ENCODE data around the gene OASL.

DNA sequence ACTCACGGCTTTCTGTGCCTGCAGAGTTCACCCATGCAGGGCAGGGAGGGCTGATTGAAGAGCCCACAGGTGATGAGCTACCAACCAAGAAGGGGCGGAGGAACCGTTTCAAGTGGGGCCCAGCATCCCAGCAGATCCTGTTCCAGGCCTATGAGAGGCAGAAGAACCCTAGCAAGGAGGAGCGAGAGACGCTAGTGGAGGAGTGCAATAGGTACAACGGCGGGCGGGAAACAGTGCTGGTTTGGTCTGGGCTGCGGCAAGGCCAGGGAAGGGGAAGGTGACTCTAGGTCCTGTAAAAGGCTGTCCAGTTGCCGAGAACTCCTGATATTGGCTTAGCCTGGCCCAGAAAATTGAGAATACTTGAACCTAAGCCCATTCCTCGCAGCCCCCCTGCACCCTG is 45.5 kb downstream of the OASL start:
- TF ChIP-seq, protein P1, sequence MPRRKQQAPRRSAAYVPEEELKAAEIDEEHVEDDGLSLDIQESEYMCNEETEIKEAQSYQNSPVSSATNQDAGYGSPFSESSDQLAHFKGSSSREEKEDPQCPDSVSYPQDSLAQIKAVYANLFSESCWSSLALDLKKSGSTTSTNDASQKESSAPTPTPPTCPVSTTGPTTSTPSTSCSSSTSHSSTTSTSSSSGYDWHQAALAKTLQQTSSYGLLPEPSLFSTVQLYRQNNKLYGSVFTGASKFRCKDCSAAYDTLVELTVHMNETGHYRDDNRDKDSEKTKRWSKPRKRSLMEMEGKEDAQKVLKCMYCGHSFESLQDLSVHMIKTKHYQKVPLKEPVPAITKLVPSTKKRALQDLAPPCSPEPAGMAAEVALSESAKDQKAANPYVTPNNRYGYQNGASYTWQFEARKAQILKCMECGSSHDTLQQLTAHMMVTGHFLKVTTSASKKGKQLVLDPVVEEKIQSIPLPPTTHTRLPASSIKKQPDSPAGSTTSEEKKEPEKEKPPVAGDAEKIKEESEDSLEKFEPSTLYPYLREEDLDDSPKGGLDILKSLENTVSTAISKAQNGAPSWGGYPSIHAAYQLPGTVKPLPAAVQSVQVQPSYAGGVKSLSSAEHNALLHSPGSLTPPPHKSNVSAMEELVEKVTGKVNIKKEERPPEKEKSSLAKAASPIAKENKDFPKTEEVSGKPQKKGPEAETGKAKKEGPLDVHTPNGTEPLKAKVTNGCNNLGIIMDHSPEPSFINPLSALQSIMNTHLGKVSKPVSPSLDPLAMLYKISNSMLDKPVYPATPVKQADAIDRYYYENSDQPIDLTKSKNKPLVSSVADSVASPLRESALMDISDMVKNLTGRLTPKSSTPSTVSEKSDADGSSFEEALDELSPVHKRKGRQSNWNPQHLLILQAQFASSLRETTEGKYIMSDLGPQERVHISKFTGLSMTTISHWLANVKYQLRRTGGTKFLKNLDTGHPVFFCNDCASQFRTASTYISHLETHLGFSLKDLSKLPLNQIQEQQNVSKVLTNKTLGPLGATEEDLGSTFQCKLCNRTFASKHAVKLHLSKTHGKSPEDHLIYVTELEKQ (tag by site-specific recombination; IDR thresholded peaks at IDR 0.05; ENCODE audit: borderline replicate concordance) = no peak
- TF ChIP-seq REST (tag by site-specific recombination; IDR thresholded peaks at IDR 0.05) = no peak
- no peak for TF ChIP-seq CTCF (tag by site-specific recombination; IDR thresholded peaks at IDR 0.05)
- TF ChIP-seq ZNF23 (tag by site-specific recombination; IDR thresholded peaks at IDR 0.05; ENCODE audit: borderline replicate concordance) = no peak
- no peak for TF ChIP-seq KLF16 (tag by site-specific recombination; IDR thresholded peaks at IDR 0.05)
- TF ChIP-seq ZNF792 (tag by site-specific recombination; IDR thresholded peaks at IDR 0.05) = no peak
- no peak for TF ChIP-seq ZFP37 (tag by site-specific recombination; IDR thresholded peaks at IDR 0.05)
- no peak for TF ChIP-seq ZXDB (tag by site-specific recombination; IDR thresholded peaks at IDR 0.05)
- TF ChIP-seq HOXA7 (CRISPR knock-in tag; IDR thresholded peaks at IDR 0.05; ENCODE audit: borderline replicate concordance) = no peak

Data from HEK293 (cell line).